ENCODE measurements around the gene BST2. TPM values are rescaled to one million over a fixed set of nuclear protein-coding genes. Genes with fewer than 3 reads are reported as not detected.

The BST2 gene
- total RNA-seq, 1 experiment from 2014 or later: 46.1 TPM

Other genes with a start within 250 kb of the BST2 start
- gene USE1, start 190.3 kb downstream of the BST2 start, total RNA-seq (2014; rRNA removed; shearing (Covaris generic)): 38.6 and 40.6 TPM in 2 replicates
- gene OCEL1, start 179.4 kb downstream of the BST2 start, total RNA-seq (2014; rRNA removed; shearing (Covaris generic)): 5.1 and 8.1 TPM in 2 replicates
- 29.8 and 43.4 TPM in 2 replicates for gene NR2F6, start 159.7 kb downstream of the BST2 start, total RNA-seq (2014; rRNA removed; shearing (Covaris generic))
- not detected in 2 replicates for gene USHBP1, start 140.9 kb downstream of the BST2 start, total RNA-seq (2014; rRNA removed; shearing (Covaris generic))
- gene BABAM1, start 138.2 kb downstream of the BST2 start, total RNA-seq (2014; rRNA removed; shearing (Covaris generic)): 132 and 133 TPM in 2 replicates
- gene ANKLE1, start 123.7 kb downstream of the BST2 start, total RNA-seq (2014; rRNA removed; shearing (Covaris generic)): 1.2 and 1.3 TPM in 2 replicates
- gene ABHD8, start 102.2 kb downstream of the BST2 start, total RNA-seq (2014; rRNA removed; shearing (Covaris generic)): 16.5 and 17.9 TPM in 2 replicates
- gene MRPL34, start 99.8 kb downstream of the BST2 start, total RNA-seq (2014; rRNA removed; shearing (Covaris generic)): 77.3 and 79.5 TPM in 2 replicates
- 20.2 and 25.9 TPM in 2 replicates for gene DDA1, start 96.1 kb downstream of the BST2 start, total RNA-seq (2014; rRNA removed; shearing (Covaris generic))
- gene ANO8, start 70.8 kb downstream of the BST2 start, total RNA-seq (2014; rRNA removed; shearing (Covaris generic)): 2.9 and 3.7 TPM in 2 replicates
- 15.4 and 17.7 TPM in 2 replicates for gene GTPBP3, start 68.1 kb downstream of the BST2 start, total RNA-seq (2014; rRNA removed; shearing (Covaris generic))
- gene PLVAP, start 28.3 kb downstream of the BST2 start, total RNA-seq (2014; rRNA removed; shearing (Covaris generic)): not detected in 2 replicates
- not detected in 2 replicates for gene CCDC194, start 11.4 kb downstream of the BST2 start, total RNA-seq (2014; rRNA removed; shearing (Covaris generic))
- 123 and 164 TPM in 2 replicates for gene MVB12A, start 14.4 kb upstream of the BST2 start, total RNA-seq (2014; rRNA removed; shearing (Covaris generic))
- gene TMEM221, start 43.0 kb upstream of the BST2 start, total RNA-seq (2014; rRNA removed; shearing (Covaris generic)): not detected in 2 replicates
- gene NXNL1, start 55.3 kb upstream of the BST2 start, total RNA-seq (2014; rRNA removed; shearing (Covaris generic)): not detected in 2 replicates
- 7.9 and 8.7 TPM in 2 replicates for gene SLC27A1, start 64.9 kb upstream of the BST2 start, total RNA-seq (2014; rRNA removed; shearing (Covaris generic))
- 52.7 and 66.8 TPM in 2 replicates for gene PGLS, start 106.0 kb upstream of the BST2 start, total RNA-seq (2014; rRNA removed; shearing (Covaris generic))
- 90.8 and 101 TPM in 2 replicates for gene COLGALT1, start 150.0 kb upstream of the BST2 start, total RNA-seq (2014; rRNA removed; shearing (Covaris generic))